ENCODE data around the gene CCAR1.
"Not testable (repeated sequence)": the region's sequence is repeated elsewhere in the genome, so short reads cannot be mapped to it uniquely, and the experiment has no call there.

The CCAR1 gene

GRCh38 chr10:68804692-68805091, 83.7 kb downstream of the CCAR1 start:
- H3K4me2 ChIP-seq (ENCODE audit: low read length) = no peak overlapping the region
- H3K9me3 ChIP-seq (ENCODE audit: control insufficient read depth, low read length) = no peaks in the 10 kb centered on the region
- no peak for TF ChIP-seq CTCF (IDR thresholded peaks at IDR 0.05)
- H2AFZ ChIP-seq = no peak overlapping the region
- H3K9ac ChIP-seq = no peak overlapping the region
- H3K27ac ChIP-seq = no peak overlapping the region
- H3K4me3 ChIP-seq (ENCODE audit: low read depth, low read length) = no peak overlapping the region
- H3K27me3 ChIP-seq (ENCODE audit: control insufficient read depth, insufficient read depth, low read length) = no peaks in the 10 kb centered on the region
- H3K36me3 ChIP-seq (ENCODE audit: control insufficient read depth, insufficient read depth, low read length) = no peaks in the 10 kb centered on the region
- no peaks in the 10 kb centered on the region for H3K79me2 ChIP-seq
- no peaks in the 10 kb centered on the region for H3K4me1 ChIP-seq

GRCh38 chr10:68810830-68811229, 89.8 kb downstream of the CCAR1 start:
- not testable (repeated sequence) for H3K27ac ChIP-seq; H2AFZ ChIP-seq; H3K4me2 ChIP-seq (ENCODE audit: low read length); H3K9ac ChIP-seq; H3K36me3 ChIP-seq (ENCODE audit: control insufficient read depth, insufficient read depth, low read length); H3K4me3 ChIP-seq (ENCODE audit: low read depth, low read length); H3K4me1 ChIP-seq; H3K79me2 ChIP-seq; H3K27me3 ChIP-seq (ENCODE audit: control insufficient read depth, insufficient read depth, low read length); H3K9me3 ChIP-seq (ENCODE audit: control insufficient read depth, low read length)

GRCh38 chr10:68811314-68812009, 90.4 kb downstream of the CCAR1 start:
- Histone ChIP-seq H3K4me2 (ENCODE audit: low read length) (peak overlapping the region; percentile 3), H3K9me3 (ENCODE audit: control insufficient read depth, low read length) (no peaks in the 10 kb centered on the region), H3K9ac (no peak overlapping the region), H3K4me3 (ENCODE audit: low read depth, low read length) (no peak overlapping the region), H3K36me3 (ENCODE audit: control insufficient read depth, insufficient read depth, low read length) (no peaks in the 10 kb centered on the region), H3K27ac (peak overlapping the region; percentile 70), H3K4me1 (peaks cover 6% of the 10 kb centered on the region), H3K27me3 (ENCODE audit: control insufficient read depth, insufficient read depth, low read length) (no peaks in the 10 kb centered on the region), H2AFZ (peak overlapping the region; percentile 52), H3K79me2 (no peaks in the 10 kb centered on the region)
- TF ChIP-seq CTCF (IDR thresholded peaks at IDR 0.05) = no peak

- Histone ChIP-seq H3K9ac (no peak overlapping the region), H3K79me2 (no peaks in the 10 kb centered on the region), H3K27me3 (ENCODE audit: control insufficient read depth, insufficient read depth, low read length) (no peaks in the 10 kb centered on the region), H3K4me2 (ENCODE audit: low read length) (no peak overlapping the region), H3K27ac (no peak overlapping the region), H3K36me3 (ENCODE audit: control insufficient read depth, insufficient read depth, low read length) (no peaks in the 10 kb centered on the region), H2AFZ (peak overlapping the region; percentile 26), H3K9me3 (ENCODE audit: control insufficient read depth, low read length) (no peaks in the 10 kb centered on the region), H3K4me3 (ENCODE audit: low read depth, low read length) (no peak overlapping the region), H3K4me1 (peaks cover 6% of the 10 kb centered on the region)
- TF ChIP-seq CTCF (IDR thresholded peaks at IDR 0.05) = no peak
These were observed 91.4 kb downstream of the CCAR1 start for GRCh38 chr10:68812420-68812819.

GRCh38 chr10:68813559-68813958, 92.5 kb downstream of the CCAR1 start:
- H3K9ac ChIP-seq = no peak overlapping the region
- H2AFZ ChIP-seq = no peak overlapping the region
- H3K4me3 ChIP-seq (ENCODE audit: low read depth, low read length) = no peak overlapping the region
- H3K27me3 ChIP-seq (ENCODE audit: control insufficient read depth, insufficient read depth, low read length) = no peaks in the 10 kb centered on the region
- no peak overlapping the region for H3K27ac ChIP-seq
- H3K79me2 ChIP-seq = no peaks in the 10 kb centered on the region
- TF ChIP-seq CTCF (IDR thresholded peaks at IDR 0.05) = no peak
- H3K9me3 ChIP-seq (ENCODE audit: control insufficient read depth, low read length) = no peaks in the 10 kb centered on the region
- no peak overlapping the region for H3K4me2 ChIP-seq (ENCODE audit: low read length)
- H3K4me1 ChIP-seq = peaks cover 6% of the 10 kb centered on the region
- no peaks in the 10 kb centered on the region for H3K36me3 ChIP-seq (ENCODE audit: control insufficient read depth, insufficient read depth, low read length)
